ENCODE data around the gene SLC22A2.
"Not testable (repeated sequence)": the region's sequence is repeated elsewhere in the genome, so short reads cannot be mapped to it uniquely, and the experiment has no call there.

Gene SLC22A2

GRCh38 chr6:160237597-160238275 lies 20.9 kb downstream of the SLC22A2 start:
- not testable (repeated sequence) for H2AFZ ChIP-seq (ENCODE audit: low read depth, low read length); H2BK5ac ChIP-seq (ENCODE audit: low read depth, low read length, poor library complexity, severe bottlenecking); H3K27me3 ChIP-seq (ENCODE audit: control insufficient read depth in 1 of 2, insufficient read depth in 1 of 2, low read length in 2 of 2); H2BK12ac ChIP-seq (ENCODE audit: low read length in 2 of 2); H3K4ac ChIP-seq (ENCODE audit: low read depth in 1 of 2, low read length in 2 of 2); DNase-seq; H3K14ac ChIP-seq (ENCODE audit: low read length in 2 of 2); H3K23ac ChIP-seq (ENCODE audit: low read length in 2 of 2); H3K79me1 ChIP-seq (replicated peaks; ENCODE audit: low read length, poor library complexity, severe bottlenecking); H3K9ac ChIP-seq (ENCODE audit: low read length); H3K36me3 ChIP-seq (ENCODE audit: control insufficient read depth in 1 of 2, insufficient read depth in 2 of 2, low read depth in 1 of 2, low read length in 2 of 2); H3K4me2 ChIP-seq (ENCODE audit: low read length, poor library complexity, severe bottlenecking); H2BK15ac ChIP-seq (ENCODE audit: low read depth, poor library complexity, severe bottlenecking); H3K4me3 ChIP-seq (ENCODE audit: insufficient read depth in 1 of 2, low read depth in 1 of 2, low read length in 2 of 2); H3K18ac ChIP-seq (ENCODE audit: low read depth in 1 of 2, low read length in 2 of 2); H3K4me1 ChIP-seq (ENCODE audit: control insufficient read depth, insufficient read depth, low read depth, low read length); H4K8ac ChIP-seq (ENCODE audit: low read length); H4K91ac ChIP-seq (ENCODE audit: low read length); H2BK120ac ChIP-seq (ENCODE audit: low read depth, low read length); H2AK5ac ChIP-seq (ENCODE audit: low read length, severe bottlenecking)
- Histone ChIP-seq H3K9me3 (ENCODE audit: control insufficient read depth, low read length) (peaks cover 11% of the 10 kb centered on the region), H3K27ac (ENCODE audit: low read length, poor library complexity, severe bottlenecking) (peak overlapping the region; percentile 69)
- WGBS = 75% methylated on average over 1 of the region's 2 CpGs

- not testable (repeated sequence) for H3K4ac ChIP-seq (ENCODE audit: low read depth in 1 of 2, low read length in 2 of 2); H2BK15ac ChIP-seq (ENCODE audit: low read depth, poor library complexity, severe bottlenecking); H3K23ac ChIP-seq (ENCODE audit: low read length in 2 of 2); H3K36me3 ChIP-seq (ENCODE audit: control insufficient read depth in 1 of 2, insufficient read depth in 2 of 2, low read depth in 1 of 2, low read length in 2 of 2); H4K8ac ChIP-seq (ENCODE audit: low read length); H3K79me1 ChIP-seq (replicated peaks; ENCODE audit: low read length, poor library complexity, severe bottlenecking); H4K91ac ChIP-seq (ENCODE audit: low read length); H3K14ac ChIP-seq (ENCODE audit: low read length in 2 of 2); H3K18ac ChIP-seq (ENCODE audit: low read depth in 1 of 2, low read length in 2 of 2); H2AK5ac ChIP-seq (ENCODE audit: low read length, severe bottlenecking); H3K27ac ChIP-seq (ENCODE audit: low read length, poor library complexity, severe bottlenecking); H2BK5ac ChIP-seq (ENCODE audit: low read depth, low read length, poor library complexity, severe bottlenecking); H3K27me3 ChIP-seq (ENCODE audit: control insufficient read depth in 1 of 2, insufficient read depth in 1 of 2, low read length in 2 of 2); H3K4me2 ChIP-seq (ENCODE audit: low read length, poor library complexity, severe bottlenecking); H3K4me3 ChIP-seq (ENCODE audit: insufficient read depth in 1 of 2, low read depth in 1 of 2, low read length in 2 of 2); H3K4me1 ChIP-seq (ENCODE audit: control insufficient read depth, insufficient read depth, low read depth, low read length); H2AFZ ChIP-seq (ENCODE audit: low read depth, low read length); H3K9ac ChIP-seq (ENCODE audit: low read length); H2BK120ac ChIP-seq (ENCODE audit: low read depth, low read length); H2BK12ac ChIP-seq (ENCODE audit: low read length in 2 of 2)
- H3K9me3 ChIP-seq (ENCODE audit: control insufficient read depth, low read length) = peaks cover 11% of the 10 kb centered on the region
- no CpG with 5 or more reads among the region's 2 CpGs for WGBS
- peak; percentile 2 for DNase-seq
Measured at GRCh38 chr6:160236235-160236872, 22.3 kb downstream of the SLC22A2 start.

DNA sequence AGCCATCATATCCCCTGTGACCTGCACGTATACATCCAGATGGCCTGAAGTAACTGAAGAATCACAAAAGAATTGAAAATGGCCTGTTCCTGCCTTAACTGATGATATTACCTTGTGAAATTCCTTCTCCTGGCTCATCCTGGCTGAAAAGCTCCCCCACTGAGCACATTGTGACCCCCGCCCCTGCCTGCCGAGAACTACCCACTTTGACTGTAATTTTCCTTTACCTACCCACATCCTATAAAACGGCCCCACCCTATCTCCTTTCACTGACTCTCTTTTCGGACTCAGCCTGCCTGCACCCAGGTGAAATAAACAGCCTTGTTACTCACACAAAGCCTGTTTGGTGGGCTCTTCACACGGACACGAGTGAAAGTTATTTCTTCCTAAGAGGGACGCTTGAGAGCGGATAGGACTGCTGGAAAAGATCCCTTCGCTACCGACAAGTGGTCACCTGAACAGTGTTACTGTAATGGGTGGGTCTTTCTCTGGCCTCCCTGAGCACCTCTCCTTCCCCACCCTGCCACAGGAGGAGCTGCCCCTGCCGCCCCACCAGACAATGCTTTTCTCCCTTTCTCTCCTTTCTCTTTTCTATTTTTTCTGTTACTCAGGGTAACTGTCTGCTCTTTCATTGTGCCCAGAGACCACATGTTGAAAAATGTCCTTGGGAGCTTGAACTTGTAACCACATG lies 24.5 kb downstream of the SLC22A2 start:
- H2BK15ac ChIP-seq (ENCODE audit: low read depth, poor library complexity, severe bottlenecking); H2BK120ac ChIP-seq (ENCODE audit: low read depth, low read length); H3K23ac ChIP-seq (ENCODE audit: low read length in 2 of 2); H4K8ac ChIP-seq (ENCODE audit: low read length); H3K9ac ChIP-seq (ENCODE audit: low read length); DNase-seq; H3K27me3 ChIP-seq (ENCODE audit: control insufficient read depth in 1 of 2, insufficient read depth in 1 of 2, low read length in 2 of 2); H3K14ac ChIP-seq (ENCODE audit: low read length in 2 of 2); H2AFZ ChIP-seq (ENCODE audit: low read depth, low read length); H3K4me3 ChIP-seq (ENCODE audit: insufficient read depth in 1 of 2, low read depth in 1 of 2, low read length in 2 of 2); H2BK5ac ChIP-seq (ENCODE audit: low read depth, low read length, poor library complexity, severe bottlenecking); H3K4ac ChIP-seq (ENCODE audit: low read depth in 1 of 2, low read length in 2 of 2); H2BK12ac ChIP-seq (ENCODE audit: low read length in 2 of 2); H3K27ac ChIP-seq (ENCODE audit: low read length, poor library complexity, severe bottlenecking); H3K4me1 ChIP-seq (ENCODE audit: control insufficient read depth, insufficient read depth, low read depth, low read length); H4K91ac ChIP-seq (ENCODE audit: low read length); H3K36me3 ChIP-seq (ENCODE audit: control insufficient read depth in 1 of 2, insufficient read depth in 2 of 2, low read depth in 1 of 2, low read length in 2 of 2); H3K79me1 ChIP-seq (replicated peaks; ENCODE audit: low read length, poor library complexity, severe bottlenecking); H2AK5ac ChIP-seq (ENCODE audit: low read length, severe bottlenecking); H3K18ac ChIP-seq (ENCODE audit: low read depth in 1 of 2, low read length in 2 of 2); H3K4me2 ChIP-seq (ENCODE audit: low read length, poor library complexity, severe bottlenecking): not testable (repeated sequence)
- WGBS = 75% methylated on average over 11 of the region's 12 CpGs
- H3K9me3 ChIP-seq (ENCODE audit: control insufficient read depth, low read length) = peaks cover 11% of the 10 kb centered on the region

- Histone ChIP-seq H3K23ac (ENCODE audit: low read length in 2 of 2) (no peak overlapping the region), H2AK5ac (ENCODE audit: low read length, severe bottlenecking) (no peak overlapping the region), H3K14ac (ENCODE audit: low read length in 2 of 2) (no peak overlapping the region), H2AFZ (ENCODE audit: low read depth, low read length) (no peak overlapping the region), H3K9ac (ENCODE audit: low read length) (no peak overlapping the region), H3K79me1 (replicated peaks; ENCODE audit: low read length, poor library complexity, severe bottlenecking) (no peaks in the 10 kb centered on the region), H2BK12ac (ENCODE audit: low read length in 2 of 2) (no peak overlapping the region), H2BK15ac (ENCODE audit: low read depth, poor library complexity, severe bottlenecking) (no peak overlapping the region), H3K4ac (ENCODE audit: low read depth in 1 of 2, low read length in 2 of 2) (no peak overlapping the region), H3K27ac (ENCODE audit: low read length, poor library complexity, severe bottlenecking) (no peak overlapping the region), H3K27me3 (ENCODE audit: control insufficient read depth in 1 of 2, insufficient read depth in 1 of 2, low read length in 2 of 2) (no peaks in the 10 kb centered on the region), H3K4me1 (ENCODE audit: control insufficient read depth, insufficient read depth, low read depth, low read length) (no peaks in the 10 kb centered on the region), H3K9me3 (ENCODE audit: control insufficient read depth, low read length) (no peaks in the 10 kb centered on the region), H2BK5ac (ENCODE audit: low read depth, low read length, poor library complexity, severe bottlenecking) (no peak overlapping the region), H3K4me3 (ENCODE audit: insufficient read depth in 1 of 2, low read depth in 1 of 2, low read length in 2 of 2) (no peak overlapping the region), H4K8ac (ENCODE audit: low read length) (no peak overlapping the region), H2BK120ac (ENCODE audit: low read depth, low read length) (no peak overlapping the region), H3K4me2 (ENCODE audit: low read length, poor library complexity, severe bottlenecking) (no peak overlapping the region), H3K18ac (ENCODE audit: low read depth in 1 of 2, low read length in 2 of 2) (no peak overlapping the region), H3K36me3 (ENCODE audit: control insufficient read depth in 1 of 2, insufficient read depth in 2 of 2, low read depth in 1 of 2, low read length in 2 of 2) (no peaks in the 10 kb centered on the region), H4K91ac (ENCODE audit: low read length) (no peak overlapping the region)
- WGBS = 22% methylated on average over 1 of the region's 1 CpG
- no peak for DNase-seq
Measured at GRCh38 chr6:160227769-160228161, 30.9 kb downstream of the SLC22A2 start.
